H9 (cell line): ENCODE data around the gene SMU1. TPM values are rescaled to one million over a fixed set of nuclear protein-coding genes. Genes with fewer than 3 reads are reported as not detected.

Source experiments
- DNase-seq: peaks from one replicate; pipeline ENCODE4 v3.0.0-alpha.2; 2017
- H2AFZ ChIP-seq: one replicate; pipeline ENCODE4 v1.6.1; 2013; ENCODE audit warnings: mild to moderate bottlenecking, low read length, control low read depth, moderate library complexity
- H2AK5ac ChIP-seq: 2 replicates; pipeline ENCODE4 v1.6.1; 2013; ENCODE audit warnings: low read length, control low read depth, mixed read lengths; ENCODE audit not compliant: insufficient read length
- H2BK120ac ChIP-seq: one replicate; pipeline ENCODE4 v1.6.1; 2013; ENCODE audit warnings: low read depth, mild to moderate bottlenecking, low read length, control low read depth, inconsistent platforms; ENCODE audit not compliant: poor library complexity, severe bottlenecking
- H2BK12ac ChIP-seq: 2 replicates; pipeline ENCODE4 v1.6.1; 2013; ENCODE audit warnings: low read length, control low read depth, mixed read lengths, low read depth; ENCODE audit not compliant: insufficient read length
- H2BK15ac ChIP-seq: 2 replicates; pipeline ENCODE4 v1.6.1; 2013; ENCODE audit warnings: low read depth, low read length, control low read depth
- H2BK20ac ChIP-seq: one replicate; pipeline ENCODE4 v1.6.1; 2013; ENCODE audit warnings: low read depth, mild to moderate bottlenecking, low read length, control low read depth, inconsistent platforms; ENCODE audit not compliant: poor library complexity, severe bottlenecking
- H2BK5ac ChIP-seq: 2 replicates; pipeline ENCODE4 v1.6.1; 2013; ENCODE audit warnings: low read length, control low read depth, mixed read lengths; ENCODE audit not compliant: insufficient read length
- H3K14ac ChIP-seq: 2 replicates; pipeline ENCODE4 v1.6.1; 2013; ENCODE audit warnings: low read length, control low read depth; ENCODE audit not compliant: insufficient read depth
- H3K18ac ChIP-seq: 2 replicates; pipeline ENCODE4 v1.6.1; 2013; ENCODE audit warnings: low read depth, mild to moderate bottlenecking, mixed read lengths, low read length, control low read depth; ENCODE audit not compliant: insufficient read length
- H3K23ac ChIP-seq: 2 replicates; pipeline ENCODE4 v1.6.1; 2013; ENCODE audit warnings: low read length, control low read depth, mixed read lengths, low read depth; ENCODE audit not compliant: insufficient read length
- H3K23me2 ChIP-seq: 2 replicates; pipeline ENCODE4 v1.6.1; 2013; ENCODE audit warnings: low read depth, mild to moderate bottlenecking, mixed read lengths, low read length, control low read depth; ENCODE audit not compliant: insufficient read length, poor library complexity, severe bottlenecking
- H3K27ac ChIP-seq: 2 replicates; pipeline ENCODE4 v1.5.1; 2013; ENCODE audit warnings: low read length, control low read depth, mixed read lengths, low read depth; ENCODE audit not compliant: insufficient read length
- H3K27me3 ChIP-seq: 2 replicates; pipeline ENCODE4 v1.6.1; 2013; ENCODE audit warnings: low read length, control low read depth, inconsistent platforms; ENCODE audit not compliant: insufficient read depth
- H3K4ac ChIP-seq: 2 replicates; pipeline ENCODE4 v1.6.1; 2013; ENCODE audit warnings: low read depth, mild to moderate bottlenecking, control low read depth, inconsistent platforms, low read length, moderate library complexity
- H3K4me1 ChIP-seq: 2 replicates; pipeline ENCODE4 v1.6.1; 2013; ENCODE audit warnings: low read length, control low read depth, inconsistent platforms; ENCODE audit not compliant: insufficient read depth
- H3K4me2 ChIP-seq: 2 replicates; pipeline ENCODE4 v1.6.1; 2013; ENCODE audit warnings: low read length, control low read depth, mixed read lengths; ENCODE audit not compliant: insufficient read length, insufficient read depth
- H3K56ac ChIP-seq: 2 replicates; pipeline ENCODE4 v1.6.1; 2013; ENCODE audit warnings: low read depth, mild to moderate bottlenecking, mixed read lengths, low read length, control low read depth; ENCODE audit not compliant: insufficient read length
- H3K79me1 ChIP-seq: 2 replicates; pipeline ENCODE4 v1.6.1; 2013; ENCODE audit warnings: low read depth, mild to moderate bottlenecking, moderate library complexity, low read length, control low read depth, inconsistent platforms; ENCODE audit not compliant: insufficient read depth, poor library complexity, severe bottlenecking
- H3K79me2 ChIP-seq: 2 replicates; pipeline ENCODE4 v1.6.1; 2013; ENCODE audit warnings: low read length, control low read depth, inconsistent platforms; ENCODE audit not compliant: insufficient read depth
- H3K9ac ChIP-seq: 2 replicates; pipeline ENCODE4 v1.6.1; 2013; ENCODE audit warnings: low read length, control low read depth, mixed read lengths; ENCODE audit not compliant: insufficient read length; ENCODE audit errors: extremely low read depth
- H3K9me3 ChIP-seq: one replicate; pipeline ENCODE4 v1.6.1; 2013; ENCODE audit warnings: low read depth, low read length, inconsistent platforms; ENCODE audit not compliant: control insufficient read depth
- H3T11ph ChIP-seq: one replicate; pipeline ENCODE4 v1.6.1; 2013; ENCODE audit warnings: mild to moderate bottlenecking, low read length, control low read depth, inconsistent platforms
- H4K20me1 ChIP-seq: one replicate; pipeline ENCODE4 v1.6.1; 2013; ENCODE audit not compliant: control insufficient read depth, insufficient read length, insufficient read depth
- H4K5ac ChIP-seq: 2 replicates; pipeline ENCODE4 v1.6.1; 2013; ENCODE audit warnings: low read depth, mild to moderate bottlenecking, mixed read lengths, low read length, control low read depth; ENCODE audit not compliant: insufficient read length
- H4K8ac ChIP-seq: replicated peaks from 2 replicates; pipeline ENCODE4 v1.6.1; 2013; ENCODE audit warnings: low read length, control low read depth, mixed read lengths, low read depth; ENCODE audit not compliant: insufficient read length
- H4K91ac ChIP-seq: 2 replicates; pipeline ENCODE4 v1.6.1; 2013; ENCODE audit warnings: low read depth, mild to moderate bottlenecking, moderate library complexity, mixed read lengths, low read length, control low read depth; ENCODE audit not compliant: insufficient read length
- H3K27ac Mint-ChIP-seq, 3 experiments: 2 replicates in 2 of 3; 3 replicates in 1 of 3; pipeline ENCODE4 v1.8.0; 2020 to 2021; ENCODE audit warnings: mixed read lengths in 3 of 3, mild to moderate bottlenecking in 1 of 3, moderate library complexity in 1 of 3
- H3K27me3 Mint-ChIP-seq: 2 replicates; pipeline ENCODE4 v1.8.0; 2021; ENCODE audit warnings: low read depth, mild to moderate bottlenecking, moderate library complexity, mixed read lengths
- H3K36me3 Mint-ChIP-seq, 3 experiments: 2 replicates in 2 of 3; 3 replicates in 1 of 3; pipeline ENCODE4 v1.8.0; 2020 to 2021; ENCODE audit warnings: low read depth in 3 of 3, mixed read lengths in 3 of 3; ENCODE audit not compliant: insufficient read depth in 1 of 3
- H3K4me1 Mint-ChIP-seq, 2 experiments: 2 replicates each; pipeline ENCODE4 v1.8.0; 2020; ENCODE audit warnings: mixed read lengths in 2 of 2
- H3K4me3 Mint-ChIP-seq, 2 experiments: 2 replicates in 1 of 2; 3 replicates in 1 of 2; pipeline ENCODE4 v1.8.0; 2020 to 2021; ENCODE audit warnings: mild to moderate bottlenecking in 2 of 2, mixed read lengths in 2 of 2, moderate library complexity in 1 of 2
- H3K9me3 Mint-ChIP-seq, 2 experiments: 2 replicates in 1 of 2; 3 replicates in 1 of 2; pipeline ENCODE4 v1.8.0; 2020; ENCODE audit warnings: mild to moderate bottlenecking in 2 of 2, mixed read lengths in 2 of 2, moderate library complexity in 1 of 2
- WGBS: extraction: QIAGEN DNeasy Blood & Tissue Kit; methylation state at CpG from one replicate; pipeline ENCODE4 v1.1.7; 2013; ENCODE audit warnings: missing lambda C conversion rate, low lambda C conversion rate, mixed read lengths; ENCODE audit not compliant: insufficient read length; ENCODE audit errors: extremely low coverage; 5-methylcytosine and 5-hydroxymethylcytosine counted together
- total RNA-seq: library from RNA; stranded (reverse); gene quantifications from 2 replicates; pipeline ENCODE4 v1.2.1, GENCODE V29; 2021
- TF ChIP-seq, protein P1 (sequence below): fragments of 200-600 bp; sonication (generic); conservative IDR thresholded peaks from 3 replicates; pipeline ENCODE4 v1.8.0; 2021; ENCODE audit warnings: antibody characterized with exemption, mild to moderate bottlenecking

Gene SMU1
- total RNA-seq, 1 experiment from 2014 or later: 26.9 TPM

DNA sequence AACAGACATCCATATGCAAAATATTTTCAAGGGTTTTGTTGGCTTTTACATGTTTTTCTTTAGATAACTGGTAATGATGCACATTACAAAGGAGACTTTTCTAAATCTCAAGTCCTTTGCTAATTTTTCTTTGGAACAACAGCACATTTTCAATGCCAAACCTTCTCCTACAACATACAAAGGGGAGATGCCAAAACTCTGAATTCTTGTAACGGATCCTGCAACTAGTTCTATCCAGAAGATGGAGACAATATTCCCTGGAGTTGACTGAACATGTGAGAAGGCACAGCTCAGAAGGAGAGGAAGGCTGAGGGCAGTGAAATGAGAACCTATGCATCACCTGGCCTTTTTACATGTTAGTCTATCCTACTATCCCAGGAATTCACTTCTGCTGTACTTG, 30.4 kb downstream of the SMU1 start:
- H3T11ph ChIP-seq: no peak overlapping the region
- no peaks in the 10 kb centered on the region for H3K9me3 ChIP-seq
- Mint-ChIP-seq H3K27ac (no peak overlapping the region), H3K4me1 (peaks cover 17 to 19% of the 10 kb centered on the region in 2 experiments), H3K9me3 (no peaks in the 10 kb centered on the region), H3K27me3 (no peaks in the 10 kb centered on the region), H3K4me3 (no peak overlapping the region), H3K36me3 (peaks cover 11 to 38% (median 37%) of the 10 kb centered on the region in 3 experiments; a peak in 6 of 7 replicates)
- no peaks in the 10 kb centered on the region for H3K79me2 ChIP-seq
- H3K4me2 ChIP-seq: no peak overlapping the region
- H3K4me1 ChIP-seq: 0 out of 2 replicates have a peak, but pooled peaks cover 3% of the 10 kb centered on the region
- H3K14ac ChIP-seq: no peak overlapping the region
- peaks cover 7% of the 10 kb centered on the region for H3K23me2 ChIP-seq
- H2BK20ac ChIP-seq: no peak overlapping the region
- TF ChIP-seq, protein P1, sequence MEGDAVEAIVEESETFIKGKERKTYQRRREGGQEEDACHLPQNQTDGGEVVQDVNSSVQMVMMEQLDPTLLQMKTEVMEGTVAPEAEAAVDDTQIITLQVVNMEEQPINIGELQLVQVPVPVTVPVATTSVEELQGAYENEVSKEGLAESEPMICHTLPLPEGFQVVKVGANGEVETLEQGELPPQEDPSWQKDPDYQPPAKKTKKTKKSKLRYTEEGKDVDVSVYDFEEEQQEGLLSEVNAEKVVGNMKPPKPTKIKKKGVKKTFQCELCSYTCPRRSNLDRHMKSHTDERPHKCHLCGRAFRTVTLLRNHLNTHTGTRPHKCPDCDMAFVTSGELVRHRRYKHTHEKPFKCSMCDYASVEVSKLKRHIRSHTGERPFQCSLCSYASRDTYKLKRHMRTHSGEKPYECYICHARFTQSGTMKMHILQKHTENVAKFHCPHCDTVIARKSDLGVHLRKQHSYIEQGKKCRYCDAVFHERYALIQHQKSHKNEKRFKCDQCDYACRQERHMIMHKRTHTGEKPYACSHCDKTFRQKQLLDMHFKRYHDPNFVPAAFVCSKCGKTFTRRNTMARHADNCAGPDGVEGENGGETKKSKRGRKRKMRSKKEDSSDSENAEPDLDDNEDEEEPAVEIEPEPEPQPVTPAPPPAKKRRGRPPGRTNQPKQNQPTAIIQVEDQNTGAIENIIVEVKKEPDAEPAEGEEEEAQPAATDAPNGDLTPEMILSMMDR: no peak
- DNase-seq: no peak
- no peak overlapping the region for H4K8ac ChIP-seq
- H3K4ac ChIP-seq: no peak overlapping the region
- no peak overlapping the region for H2BK120ac ChIP-seq
- H2AFZ ChIP-seq: no peak overlapping the region
- no peak overlapping the region for H3K27ac ChIP-seq
- no CpG with 5 or more reads among the region's 1 CpG for WGBS
- H4K91ac ChIP-seq: no peak overlapping the region
- H3K23ac ChIP-seq: no peak overlapping the region
- H3K56ac ChIP-seq: no peak overlapping the region
- H4K20me1 ChIP-seq: no peaks in the 10 kb centered on the region
- no peaks in the 10 kb centered on the region for H3K79me1 ChIP-seq
- no peak overlapping the region for H2BK5ac ChIP-seq
- H2BK12ac ChIP-seq: no peak overlapping the region
- no peak overlapping the region for H3K18ac ChIP-seq
- H3K27me3 ChIP-seq: no peaks in the 10 kb centered on the region
- no peak overlapping the region for H2BK15ac ChIP-seq
- no peak overlapping the region for H3K9ac ChIP-seq
- H2AK5ac ChIP-seq: no peak overlapping the region
- H4K5ac ChIP-seq: no peak overlapping the region
